GM20000 (cell line): ENCODE measurements around the gene PNPLA6.
A peak's percentile ranks its signal among the peaks of the same experiment; 100 is the strongest.

Experiments
- DNase-seq: peaks from one replicate; pipeline ENCODE4 v3.0.0; 2012; ENCODE audit warnings: low spot score
- TF ChIP-seq, protein P1 (sequence below): IDR thresholded peaks from 2 replicates; pipeline ENCODE4 v1.5.1; 2012; ENCODE audit warnings: mild to moderate bottlenecking, control low read depth; ENCODE audit errors: extremely low read depth, missing control alignments

The PNPLA6 gene

GRCh38 chr19:7522072-7522922 lies 13.2 kb upstream of the PNPLA6 start, which contains the start of gene MCOLN1:
Gene MCOLN1 (plus strand): TSS chr19:7522624. CDS start chr19:7522751, 127 bp downstream.
- DNase-seq: peak; percentile 100
- TF ChIP-seq, protein P1, sequence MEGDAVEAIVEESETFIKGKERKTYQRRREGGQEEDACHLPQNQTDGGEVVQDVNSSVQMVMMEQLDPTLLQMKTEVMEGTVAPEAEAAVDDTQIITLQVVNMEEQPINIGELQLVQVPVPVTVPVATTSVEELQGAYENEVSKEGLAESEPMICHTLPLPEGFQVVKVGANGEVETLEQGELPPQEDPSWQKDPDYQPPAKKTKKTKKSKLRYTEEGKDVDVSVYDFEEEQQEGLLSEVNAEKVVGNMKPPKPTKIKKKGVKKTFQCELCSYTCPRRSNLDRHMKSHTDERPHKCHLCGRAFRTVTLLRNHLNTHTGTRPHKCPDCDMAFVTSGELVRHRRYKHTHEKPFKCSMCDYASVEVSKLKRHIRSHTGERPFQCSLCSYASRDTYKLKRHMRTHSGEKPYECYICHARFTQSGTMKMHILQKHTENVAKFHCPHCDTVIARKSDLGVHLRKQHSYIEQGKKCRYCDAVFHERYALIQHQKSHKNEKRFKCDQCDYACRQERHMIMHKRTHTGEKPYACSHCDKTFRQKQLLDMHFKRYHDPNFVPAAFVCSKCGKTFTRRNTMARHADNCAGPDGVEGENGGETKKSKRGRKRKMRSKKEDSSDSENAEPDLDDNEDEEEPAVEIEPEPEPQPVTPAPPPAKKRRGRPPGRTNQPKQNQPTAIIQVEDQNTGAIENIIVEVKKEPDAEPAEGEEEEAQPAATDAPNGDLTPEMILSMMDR: no peak

DNA sequence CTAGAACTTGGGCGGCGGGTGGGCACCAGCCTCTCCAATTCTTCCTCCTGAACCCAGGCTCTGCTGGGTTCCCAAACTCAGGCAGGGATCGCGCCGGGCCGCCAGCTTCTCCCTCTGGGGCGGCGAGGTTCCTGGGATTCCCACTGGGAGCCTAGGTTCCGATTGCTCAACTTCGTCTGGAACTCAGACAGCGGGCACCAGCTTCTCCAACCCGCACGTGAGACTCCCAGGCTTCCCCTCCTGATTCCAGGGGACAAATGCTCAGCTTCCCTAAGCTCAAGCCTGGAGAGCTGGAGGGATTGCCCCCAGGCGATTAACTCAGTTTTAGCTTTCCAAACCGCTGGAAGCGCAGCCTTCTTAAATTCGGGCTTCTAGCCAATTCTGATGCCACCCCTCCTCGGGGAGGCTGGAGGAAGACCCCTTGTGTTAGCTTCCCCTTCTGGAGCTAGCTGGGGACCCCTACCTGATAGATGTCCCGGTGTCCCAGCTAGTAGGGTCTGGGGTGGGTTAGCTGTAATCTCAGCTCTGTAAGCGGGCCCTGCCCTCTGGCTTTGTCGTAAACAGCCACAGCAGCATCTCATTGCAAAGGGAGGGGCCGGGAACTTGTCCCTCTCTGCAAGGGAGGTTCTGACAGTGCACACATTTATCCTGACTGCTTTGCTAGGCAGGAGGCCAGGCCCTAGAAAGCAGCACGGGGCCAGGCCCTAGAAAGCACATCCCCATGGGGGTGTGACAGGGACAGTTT lies 12.4 kb upstream of the PNPLA6 start:
- TF ChIP-seq, protein P1: no peak
- DNase-seq: no peak

DNA sequence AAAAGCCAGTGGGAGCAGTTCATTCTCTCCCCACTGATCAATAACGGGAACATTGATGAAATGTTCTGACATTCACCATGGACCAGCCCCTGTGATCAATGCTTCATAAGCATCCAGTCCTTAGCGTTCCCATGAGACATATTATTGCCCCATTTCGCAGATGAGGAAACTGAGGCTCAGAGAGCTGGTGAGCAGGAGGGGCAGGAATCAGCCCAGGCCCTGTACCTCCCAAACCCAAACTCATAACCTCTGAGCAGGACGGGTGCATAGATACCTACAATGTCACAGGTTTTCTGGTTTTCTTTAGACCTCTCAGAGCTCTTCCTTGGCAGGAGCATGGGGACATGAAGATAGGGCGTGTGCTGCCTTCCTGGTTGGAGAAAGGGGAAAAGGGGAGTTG lies 11.0 kb upstream of the PNPLA6 start:
- DNase-seq: no peak
- TF ChIP-seq, protein P1: no peak

DNA sequence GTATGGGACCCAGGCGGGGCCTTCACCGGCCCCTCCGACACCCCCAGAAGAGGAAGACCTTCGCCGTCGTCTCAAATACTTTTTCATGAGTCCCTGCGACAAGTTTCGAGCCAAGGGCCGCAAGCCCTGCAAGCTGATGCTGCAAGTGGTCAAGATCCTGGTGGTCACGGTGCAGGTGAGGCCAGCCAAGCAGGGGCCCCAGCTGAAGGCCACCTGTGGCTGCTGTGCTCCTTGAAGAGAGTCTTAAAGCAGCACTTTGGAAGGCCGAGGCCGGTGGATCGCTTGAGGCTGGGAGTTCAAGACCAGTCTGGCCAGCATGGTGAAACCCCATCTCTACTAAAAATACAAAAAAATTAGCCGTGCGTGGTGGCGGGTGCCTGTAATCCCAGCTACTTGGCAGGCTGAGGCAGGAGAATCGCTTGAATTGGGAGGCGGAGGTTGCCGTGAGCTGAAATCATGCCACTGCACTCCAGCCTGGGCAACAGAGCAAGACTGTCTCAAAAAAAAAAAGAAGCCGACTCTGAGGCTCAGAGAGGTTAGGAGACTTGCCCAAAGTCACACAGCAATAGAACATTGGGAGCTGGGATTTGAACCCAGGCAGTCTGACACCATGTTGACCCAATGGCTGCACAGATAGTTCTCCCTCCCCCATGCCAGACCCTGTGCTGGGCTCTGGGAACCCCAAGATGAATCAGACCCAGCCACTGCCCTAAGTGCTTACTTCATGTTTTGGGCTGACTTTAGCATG lies 10.4 kb upstream of the PNPLA6 start:
- TF ChIP-seq, protein P1: no peak
- no peak for DNase-seq

- TF ChIP-seq, protein P1: no peak
- DNase-seq: no peak
Observed at GRCh38 chr19:7526059-7526929, 9.2 kb upstream of the PNPLA6 start.

- no peak for DNase-seq
- TF ChIP-seq, protein P1: no peak
Observed at GRCh38 chr19:7527516-7528191, 7.9 kb upstream of the PNPLA6 start.
